HepG2 (cell line): ENCODE data around the gene TEKT5. TPM values are rescaled to one million over a fixed set of nuclear protein-coding genes. Genes with fewer than 3 reads are reported as not detected.

ENCODE experiments used
- ATAC-seq: fragments of 200-7000 bp; cut with Tn5 transposase; 3 replicates; pipeline ENCODE4 v1.9.1; 2020; ENCODE audit warnings: mild to moderate bottlenecking, moderate library complexity
- BruUV-seq: library from RNA; stranded (reverse); fragments of 400-500 nt; replicated peaks from 2 replicates; lab custom pipeline; 2021; lab: Mats Ljungman, UMichigan
- CTCF ChIA-PET: fragments of 300-600 bp; formaldehyde crosslinking; extraction: SDS; loops from one replicate; lab custom pipeline; 2021; ENCODE audit warnings: low total read pairs, inconsistent platforms, low intra/inter-chr PET ratio; lab: Yijun Ruan, JAX
- POLR2A ChIA-PET: fragments of 350-600 bp; sonication (Branson Sonifier 250); formaldehyde crosslinking; loops from one replicate; lab custom pipeline; 2020; ENCODE audit warnings: antibody characterized with exemption, inconsistent platforms; lab: Yijun Ruan, JAX
- DNase-seq: peaks from one replicate; pipeline ENCODE4 v3.0.0-alpha.2; 2015; ENCODE audit warnings: low spot score
- FAIRE-seq: peaks from 3 replicates; lab custom pipeline; 2011; peaks lifted over from hg19 to GRCh38; lab: Jason Lieb, UNC
- H2AFZ ChIP-seq: one replicate; pipeline ENCODE4 v1.6.1; 2011; ENCODE audit warnings: low read length, inconsistent platforms
- H3K27ac ChIP-seq: fragments of 300-600 bp; 3 replicates; pipeline ENCODE4 v1.8.0; 2011; ENCODE audit warnings: mixed run types, mild to moderate bottlenecking, mixed read lengths, low read length, inconsistent platforms; ENCODE audit not compliant: insufficient read depth; ENCODE audit errors: extremely low read length
- H3K27me3 ChIP-seq, 2 experiments: fragments of 200-600 bp in 1 of 2; 2 replicates in 1 of 2; 3 replicates in 1 of 2; pipeline versions ENCODE4 v1.6.0 to v1.8.0; 2011; ENCODE audit warnings: low read length in 2 of 2, mild to moderate bottlenecking in 2 of 2, moderate library complexity in 2 of 2, inconsistent platforms in 1 of 2; ENCODE audit not compliant: insufficient read depth in 2 of 2, control insufficient read depth in 1 of 2
- H3K36me3 ChIP-seq, 2 experiments: fragments of 200-600 bp in 1 of 2; replicated peaks in 1 of 2; 2 replicates in 1 of 2; 3 replicates in 1 of 2; pipeline versions ENCODE4 v1.5.1 to v1.8.0; 2011; ENCODE audit warnings: low read length in 2 of 2, inconsistent platforms in 1 of 2; ENCODE audit not compliant: insufficient read depth in 2 of 2, control insufficient read depth in 1 of 2
- H3K4me1 ChIP-seq: 2 replicates; pipeline ENCODE4 v1.5.1; 2012; ENCODE audit warnings: low read length, inconsistent platforms; ENCODE audit not compliant: insufficient read depth
- H3K4me2 ChIP-seq: 2 replicates; pipeline ENCODE4 v1.6.0; 2011; ENCODE audit warnings: low read depth, low read length, inconsistent platforms
- H3K4me3 ChIP-seq, 3 experiments: fragments of 200-600 bp in 1 of 3; sonication (generic), shearing (Covaris generic) in 1 of 3; replicated peaks in 1 of 3; 2 replicates each; pipeline ENCODE4 v1.5.1; 2011 to 2016; ENCODE audit warnings: low read length in 3 of 3, inconsistent platforms in 2 of 3, low read depth in 2 of 3, mild to moderate bottlenecking in 2 of 3, control low read depth in 1 of 3, mixed read lengths in 1 of 3; ENCODE audit not compliant: insufficient read depth in 1 of 3
- H3K79me2 ChIP-seq: one replicate; pipeline ENCODE4 v1.6.1; 2011; ENCODE audit warnings: low read length, inconsistent platforms; ENCODE audit not compliant: insufficient read depth
- H3K9ac ChIP-seq: 2 replicates; pipeline ENCODE4 v1.6.0; 2011; ENCODE audit warnings: mild to moderate bottlenecking, low read depth, low read length, inconsistent platforms; ENCODE audit not compliant: insufficient read depth
- H3K9me3 ChIP-seq: 2 replicates; pipeline ENCODE4 v1.5.1; 2012; ENCODE audit warnings: mild to moderate bottlenecking, low read length
- H4K20me1 ChIP-seq: 2 replicates; pipeline ENCODE4 v1.6.0; 2011; ENCODE audit warnings: inconsistent platforms, mild to moderate bottlenecking, low read length, moderate library complexity; ENCODE audit not compliant: insufficient read depth
- ATM ChIP-seq: fragments of 450-650 bp; IDR thresholded peaks from 2 replicates; pipeline ENCODE4 v1.7.1; 2017; ENCODE audit warnings: mild to moderate bottlenecking, borderline replicate concordance
- CENPT ChIP-seq: sonication (generic); formaldehyde crosslinking; IDR thresholded peaks from 2 replicates; pipeline ENCODE4 v1.8.0; 2022; ENCODE audit warnings: low read depth, mild to moderate bottlenecking, moderate library complexity, missing genetic modification reagents
- FOXO1 ChIP-seq: sonication (generic); formaldehyde crosslinking; IDR thresholded peaks from 2 replicates; pipeline ENCODE4 v1.4.0; 2020; ENCODE audit warnings: missing genetic modification reagents
- MATR3 ChIP-seq: sonication (generic); formaldehyde crosslinking; IDR thresholded peaks from 2 replicates; pipeline ENCODE4 v1.4.0; 2020; ENCODE audit warnings: missing genetic modification reagents
- MEIS2 ChIP-seq: sonication (generic); formaldehyde crosslinking; IDR thresholded peaks from 2 replicates; pipeline ENCODE4 v1.9.0; 2021; ENCODE audit warnings: mild to moderate bottlenecking, missing genetic modification reagents
- MLLT10 ChIP-seq: sonication (generic); formaldehyde crosslinking; IDR thresholded peaks from 2 replicates; pipeline ENCODE4 v1.4.0; 2020; ENCODE audit warnings: missing genetic modification reagents
- MYNN ChIP-seq: sonication (generic); formaldehyde crosslinking; IDR thresholded peaks from 2 replicates; pipeline ENCODE4 v1.4.0; 2020; ENCODE audit warnings: mild to moderate bottlenecking, low read depth, missing genetic modification reagents
- NCOA2 ChIP-seq: sonication (generic); formaldehyde crosslinking; IDR thresholded peaks from 2 replicates; pipeline ENCODE4 v1.8.0; 2022; ENCODE audit warnings: inconsistent platforms
- PAWR ChIP-seq: sonication (generic); formaldehyde crosslinking; IDR thresholded peaks from 2 replicates; pipeline ENCODE4 v1.4.0; 2020; ENCODE audit warnings: missing genetic modification reagents, mild to moderate bottlenecking, borderline replicate concordance
- RCOR2 ChIP-seq: IDR thresholded peaks from 2 replicates; pipeline ENCODE4 v1.6.1; 2016; ENCODE audit warnings: missing biosample characterization, missing genetic modification reagents
- SP4 ChIP-seq: sonication (generic); formaldehyde crosslinking; IDR thresholded peaks from 2 replicates; pipeline ENCODE4 v1.8.1; 2023; ENCODE audit warnings: mild to moderate bottlenecking, missing genetic modification reagents
- SPEN ChIP-seq: sonication (generic); formaldehyde crosslinking; IDR thresholded peaks from 2 replicates; pipeline ENCODE4 v1.5.1; 2020; ENCODE audit warnings: low read depth, mild to moderate bottlenecking, missing genetic modification reagents
- THAP11 ChIP-seq: IDR thresholded peaks from 2 replicates; pipeline ENCODE4 v1.6.1; 2016; ENCODE audit warnings: missing biosample characterization, missing genetic modification reagents
- ZBTB38 ChIP-seq: sonication (generic); formaldehyde crosslinking; IDR thresholded peaks from 2 replicates; pipeline ENCODE4 v1.5.1; 2020; ENCODE audit warnings: mild to moderate bottlenecking, missing genetic modification reagents
- ZFP36 ChIP-seq: fragments of 150-350 bp; IDR thresholded peaks from 2 replicates; pipeline ENCODE4 v1.6.1; 2018; ENCODE audit warnings: borderline replicate concordance, low read length, low read depth; ENCODE audit not compliant: partially characterized antibody
- ZNF282 ChIP-seq: fragments of 450-650 bp; IDR thresholded peaks from 2 replicates; pipeline ENCODE4 v1.6.1; 2018; ENCODE audit not compliant: partially characterized antibody
- ZNF335 ChIP-seq: sonication (generic); formaldehyde crosslinking; IDR thresholded peaks from 2 replicates; pipeline ENCODE4 v1.4.0; 2020; ENCODE audit warnings: missing genetic modification reagents
- ZNF546 ChIP-seq: sonication (generic); formaldehyde crosslinking; conservative IDR thresholded peaks from 2 replicates; pipeline ENCODE4 v1.8.1; 2023; ENCODE audit warnings: mild to moderate bottlenecking, missing genetic modification reagents
- ZNF564 ChIP-seq: sonication (generic); formaldehyde crosslinking; IDR thresholded peaks from 2 replicates; pipeline ENCODE4 v1.8.1; 2023; ENCODE audit warnings: mild to moderate bottlenecking, missing genetic modification reagents
- WGBS: methylation state at CpG from one replicate; pipeline ENCODE4 v1.1.6; 2017; ENCODE audit warnings: low lambda C conversion rate; 5-methylcytosine and 5-hydroxymethylcytosine counted together
- in situ Hi-C: cut with HindIII; loops from 2 replicates; pipeline ENCODE4 v1.10.0; 2017; ENCODE audit warnings: low pct_unique_long_range_greater_than_20kb; ENCODE audit not compliant: extremely low pct_ligation_motif_present
- intact Hi-C: fragments of 100-400 bp; cut with micrococcal nuclease; formaldehyde crosslinking; loops from one replicate; pipeline ENCODE4 v1.10.0; 2022; ENCODE audit not compliant: unreplicated experiment
- polyA plus RNA-seq, 8 experiments: library from polyadenylated mRNA; depleted of rRNA in 3 of 8; stranded (reverse) in 7 of 8; unstranded in 1 of 8; fragments of >200 nt; fragmentation: Illumina TruSeq in 4 of 8; extraction: Trizol in 4 of 8; gene quantifications; 2 replicates each; pipeline versions ENCODE4 v1.2.1 to v1.2.3, GENCODE V29; 2011 to 2016; ENCODE audit warnings: low read depth in 4 of 8, missing spikeins in 1 of 8, mixed read lengths in 1 of 8; ENCODE audit not compliant: insufficient read depth in 1 of 8
- total RNA-seq, 5 experiments: library from RNA; depleted of rRNA; stranded (reverse); fragments of >200 nt; fragmentation: Illumina TruSeq; extraction: Trizol; gene quantifications; 2 replicates each; pipeline ENCODE4 v1.2.3, GENCODE V29; 2016; ENCODE audit warnings: low read depth in 1 of 5
- TF ChIP-seq, protein P1 (sequence below): sonication (generic); formaldehyde crosslinking; IDR thresholded peaks from 2 replicates; pipeline ENCODE4 v1.5.0; 2020; ENCODE audit warnings: missing genetic modification reagents
- TF ChIP-seq, protein P2 (sequence below): sonication (generic); formaldehyde crosslinking; IDR thresholded peaks from 2 replicates; pipeline ENCODE4 v1.8.1; 2023; ENCODE audit warnings: mild to moderate bottlenecking, inconsistent platforms, moderate library complexity, missing genetic modification reagents, borderline replicate concordance
- TF ChIP-seq, protein P3 (sequence below): sonication (generic); formaldehyde crosslinking; IDR thresholded peaks from 2 replicates; pipeline ENCODE4 v1.4.0; 2020; ENCODE audit warnings: mild to moderate bottlenecking, low read depth, missing genetic modification reagents

The TEKT5 gene
- total and polyA plus RNA-seq, 2 of the 13 experiments (the other 11 are each of a cell fraction or from before 2014, with no cell fraction given), result 0.16 TPM; not detected in 1

DNA sequence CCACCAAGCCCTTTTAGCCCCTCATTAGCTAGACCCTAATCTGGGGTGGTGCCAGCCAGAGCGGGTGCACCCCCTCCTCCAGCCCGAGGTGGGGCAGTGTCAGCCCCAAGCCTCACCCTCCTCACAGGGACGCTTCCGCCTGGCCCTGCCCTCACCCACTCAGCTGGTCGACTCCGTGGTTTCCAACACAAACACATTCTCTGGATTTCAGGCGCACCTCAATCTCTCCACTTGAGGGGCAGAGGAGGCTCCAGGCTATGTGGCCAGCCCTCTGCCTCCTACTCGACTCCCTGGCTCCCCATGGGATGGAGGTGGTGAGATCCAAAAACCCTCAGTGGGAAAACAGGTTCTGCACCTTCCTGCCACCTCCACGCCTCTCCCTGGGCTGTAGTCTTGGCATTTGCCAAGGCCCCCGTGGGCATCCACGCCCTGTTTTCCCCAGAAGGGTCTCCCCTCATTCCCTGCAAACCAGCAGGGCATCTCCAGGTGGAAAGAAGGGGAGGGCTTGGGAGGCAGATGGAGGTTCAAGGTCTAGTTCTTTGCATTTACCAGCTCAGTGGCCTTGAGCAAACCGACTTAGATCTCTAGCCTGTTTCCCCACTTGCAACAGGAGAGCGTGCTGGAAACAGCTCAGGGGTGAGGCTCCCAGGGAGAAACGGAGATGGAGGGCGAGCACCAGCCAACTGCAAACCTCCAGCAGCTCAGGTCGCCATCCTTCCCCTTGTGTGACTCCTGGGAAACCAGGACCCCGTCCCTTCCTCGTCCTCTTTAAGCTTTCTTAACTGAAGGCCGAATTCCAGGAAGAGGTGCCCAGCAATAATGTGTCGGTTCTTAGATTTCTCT, 116.0 kb downstream of the TEKT5 start:
- Histone ChIP-seq H3K4me3 (peak overlapping the region; percentile 79 to 93 (median 79)), H3K27me3 (peaks cover 0 to 3% of the 10 kb centered on the region in 2 experiments; a peak in 1 of 5 replicates), H4K20me1 (peaks cover 37% of the 10 kb centered on the region; the same call in 1 of the 2 replicates), H2AFZ (no peak overlapping the region), H3K27ac (peak overlapping the region; percentile 10), H3K79me2 (peaks cover 49% of the 10 kb centered on the region), H3K4me2 (peak overlapping the region; percentile 77), H3K4me1 (peaks cover 53% of the 10 kb centered on the region), H3K36me3 (no peaks in the 10 kb centered on the region; a peak in 1 of 5 replicates), H3K9me3 (peaks cover 7% of the 10 kb centered on the region; the same call in 1 of the 2 replicates), H3K9ac (peak overlapping the region; percentile 86; the same call in 1 of the 2 replicates)
- WGBS, result 56% methylated on average over 20 of the region's 20 CpGs
- intact Hi-C loops, result no loop called here
- ChIA-PET POLR2A (interaction anchor here (0.6 to 2.6 kb wide), 13 partner anchors 9 to 165 kb away, joined by 3 to 9 read pairs (median 3); partner anchors contain the start of gene NUBP1), CTCF (interaction anchor here (1.2 to 2.0 kb wide), 3 partner anchors 57 to 89 kb away, joined by 4 to 8 read pairs (median 6); no protein-coding TSS in a partner anchor)
- FAIRE-seq (peak; percentile 79), DNase-seq (peak; percentile 74), ATAC-seq (peak; percentile 35)
- in situ Hi-C loops, result no loop called here
- TSS peak; percentile 52 for BruUV-seq
- TF ChIP-seq ATM (no peak), FOXO1 (CRISPR knock-in tag) (peak; percentile 65; the same call in 1 of the 2 replicates), RCOR2 (CRISPR knock-in tag) (no peak), PAWR (CRISPR knock-in tag) (no peak), NCOA2 (CRISPR knock-in tag) (peak; percentile 63), ZBTB38 (CRISPR knock-in tag) (no peak), ZNF335 (CRISPR knock-in tag) (no peak), MLLT10 (CRISPR knock-in tag) (no peak), THAP11 (CRISPR knock-in tag) (no peak), ZNF564 (CRISPR knock-in tag) (no peak), ZNF282 (no peak), CENPT (no peak), SP4 (no peak), MEIS2 (peak; percentile 31; the same call in 1 of the 2 replicates), MYNN (CRISPR knock-in tag) (no peak), ZNF546 (CRISPR knock-in tag) (no peak), ZFP36 (no peak), SPEN (CRISPR knock-in tag) (peak; percentile 45; the same call in 1 of the 2 replicates), MATR3 (CRISPR knock-in tag) (no peak)
- TF ChIP-seq, protein P1, sequence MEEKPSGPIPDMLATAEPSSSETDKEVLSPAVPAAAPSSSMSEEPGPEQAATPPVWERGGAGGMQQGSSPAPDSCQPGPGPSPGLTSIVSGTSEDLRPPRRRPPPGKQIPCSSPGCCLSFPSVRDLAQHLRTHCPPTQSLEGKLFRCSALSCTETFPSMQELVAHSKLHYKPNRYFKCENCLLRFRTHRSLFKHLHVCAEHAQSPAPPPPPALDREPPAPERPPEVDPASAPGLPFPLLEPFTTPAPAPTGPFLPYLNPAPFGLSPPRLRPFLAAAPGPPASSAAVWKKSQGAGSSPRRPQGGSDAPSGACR (CRISPR knock-in tag), result no peak
- TF ChIP-seq, protein P2, sequence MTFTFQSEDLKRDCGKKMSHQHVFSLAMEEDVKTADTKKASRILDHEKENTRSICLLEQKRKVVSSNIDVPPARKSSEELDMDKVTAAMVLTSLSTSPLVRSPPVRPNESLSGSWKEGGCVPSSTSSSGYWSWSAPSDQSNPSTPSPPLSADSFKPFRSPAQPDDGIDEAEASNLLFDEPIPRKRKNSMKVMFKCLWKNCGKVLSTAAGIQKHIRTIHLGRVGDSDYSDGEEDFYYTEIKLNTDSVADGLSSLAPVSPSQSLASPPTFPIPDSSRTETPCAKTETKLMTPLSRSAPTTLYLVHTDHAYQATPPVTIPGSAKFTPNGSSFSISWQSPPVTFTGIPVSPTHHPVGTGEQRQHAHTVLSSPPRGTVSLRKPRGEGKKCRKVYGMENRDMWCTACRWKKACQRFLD (CRISPR knock-in tag), result no peak
- TF ChIP-seq, protein P3, sequence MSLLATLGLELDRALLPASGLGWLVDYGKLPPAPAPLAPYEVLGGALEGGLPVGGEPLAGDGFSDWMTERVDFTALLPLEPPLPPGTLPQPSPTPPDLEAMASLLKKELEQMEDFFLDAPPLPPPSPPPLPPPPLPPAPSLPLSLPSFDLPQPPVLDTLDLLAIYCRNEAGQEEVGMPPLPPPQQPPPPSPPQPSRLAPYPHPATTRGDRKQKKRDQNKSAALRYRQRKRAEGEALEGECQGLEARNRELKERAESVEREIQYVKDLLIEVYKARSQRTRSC (CRISPR knock-in tag), result no peak
